GM10266 (cell line): Measurements from ENCODE around the gene CCDC78.

Source experiments
- DNase-seq: peaks from one replicate; pipeline ENCODE4 v3.0.0; 2012; ENCODE audit errors: extremely low spot score
- TF ChIP-seq, protein P1 (sequence below): IDR thresholded peaks from 2 replicates; pipeline ENCODE4 v1.5.1; 2012; ENCODE audit warnings: mild to moderate bottlenecking, low read depth; ENCODE audit not compliant: control insufficient read depth, insufficient read depth; ENCODE audit errors: missing control alignments

Gene CCDC78

GRCh38 chr16:720447-720989 lies 5.7 kb downstream of the CCDC78 start:
- peak; percentile 87 for DNase-seq
- TF ChIP-seq, protein P1, sequence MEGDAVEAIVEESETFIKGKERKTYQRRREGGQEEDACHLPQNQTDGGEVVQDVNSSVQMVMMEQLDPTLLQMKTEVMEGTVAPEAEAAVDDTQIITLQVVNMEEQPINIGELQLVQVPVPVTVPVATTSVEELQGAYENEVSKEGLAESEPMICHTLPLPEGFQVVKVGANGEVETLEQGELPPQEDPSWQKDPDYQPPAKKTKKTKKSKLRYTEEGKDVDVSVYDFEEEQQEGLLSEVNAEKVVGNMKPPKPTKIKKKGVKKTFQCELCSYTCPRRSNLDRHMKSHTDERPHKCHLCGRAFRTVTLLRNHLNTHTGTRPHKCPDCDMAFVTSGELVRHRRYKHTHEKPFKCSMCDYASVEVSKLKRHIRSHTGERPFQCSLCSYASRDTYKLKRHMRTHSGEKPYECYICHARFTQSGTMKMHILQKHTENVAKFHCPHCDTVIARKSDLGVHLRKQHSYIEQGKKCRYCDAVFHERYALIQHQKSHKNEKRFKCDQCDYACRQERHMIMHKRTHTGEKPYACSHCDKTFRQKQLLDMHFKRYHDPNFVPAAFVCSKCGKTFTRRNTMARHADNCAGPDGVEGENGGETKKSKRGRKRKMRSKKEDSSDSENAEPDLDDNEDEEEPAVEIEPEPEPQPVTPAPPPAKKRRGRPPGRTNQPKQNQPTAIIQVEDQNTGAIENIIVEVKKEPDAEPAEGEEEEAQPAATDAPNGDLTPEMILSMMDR: peak; percentile 50

- TF ChIP-seq, protein P1: peak; percentile 37
- DNase-seq: no peak
Observed at GRCh38 chr16:719815-720446, 6.3 kb downstream of the CCDC78 start.

- no peak for DNase-seq
- TF ChIP-seq, protein P1: no peak
Observed at GRCh38 chr16:718922-719321, 7.3 kb downstream of the CCDC78 start.

- no peak for DNase-seq
- TF ChIP-seq, protein P1: no peak
Observed at GRCh38 chr16:718389-718788, 7.9 kb downstream of the CCDC78 start.

DNA sequence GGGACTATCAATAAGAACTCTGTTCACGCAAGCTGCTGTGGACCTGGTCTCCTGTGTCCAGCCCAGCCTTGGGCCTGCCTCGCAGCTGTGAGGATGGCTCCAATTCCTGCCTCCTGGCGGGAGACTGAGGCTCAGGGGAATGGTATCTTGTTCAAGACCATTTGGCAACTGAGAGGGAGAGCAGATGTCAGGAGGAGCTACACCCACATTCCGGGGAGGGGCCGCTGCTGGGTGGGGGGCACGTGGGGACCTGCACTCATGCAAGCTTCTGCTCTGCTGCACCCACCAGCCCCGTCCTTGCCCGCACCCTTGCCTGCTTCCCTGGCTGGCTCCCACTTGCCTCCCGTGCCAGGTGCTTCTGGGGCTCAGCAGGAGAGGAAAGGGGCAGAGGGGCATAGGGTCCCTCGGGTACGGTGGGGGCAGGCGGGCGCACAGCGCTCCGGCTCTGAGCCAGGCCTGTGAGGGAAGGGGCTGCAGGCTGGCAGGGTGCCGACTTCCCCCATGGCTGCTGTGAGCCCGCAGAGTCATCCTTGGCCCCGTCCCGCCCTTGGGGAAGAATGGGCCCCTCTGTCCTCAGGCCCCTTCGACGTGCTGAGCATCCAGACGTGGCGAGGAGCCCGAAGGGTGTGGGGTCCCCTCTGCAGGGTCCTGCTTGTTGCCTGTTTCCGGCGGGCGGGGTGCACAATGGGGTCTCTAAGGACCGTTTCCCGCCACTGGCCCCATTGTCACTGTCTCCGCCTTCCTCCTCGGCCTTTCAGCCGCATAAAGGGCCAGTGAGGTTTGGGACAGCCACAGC lies 8.6 kb downstream of the CCDC78 start:
- DNase-seq: no peak
- TF ChIP-seq, protein P1: no peak

DNA sequence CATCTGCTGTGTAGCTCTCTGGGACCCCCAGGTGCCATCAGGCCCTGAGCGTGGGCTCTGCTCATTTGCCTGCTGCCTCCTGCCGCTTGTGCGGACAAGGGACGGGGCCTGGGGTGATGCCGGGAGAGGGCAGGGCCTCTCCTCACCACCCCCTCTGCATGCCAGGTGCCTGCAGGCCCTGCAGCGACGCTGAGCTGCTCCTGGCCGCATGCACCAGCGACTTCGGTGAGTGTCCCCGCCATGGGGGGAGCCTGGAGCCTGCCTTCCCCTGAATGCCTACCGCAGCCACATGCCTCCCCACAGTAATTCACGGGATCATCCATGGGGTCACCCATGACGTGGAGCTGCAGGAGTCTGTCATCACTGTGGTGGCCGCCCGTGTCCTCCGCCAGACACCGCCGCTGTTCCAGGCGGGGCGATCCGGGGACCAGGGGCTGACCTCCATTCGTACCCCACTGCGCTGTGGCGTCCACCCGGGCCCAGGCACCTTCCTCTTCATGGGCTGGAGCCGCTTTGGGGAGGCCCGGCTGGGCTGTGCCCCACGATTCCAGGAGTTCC lies 9.4 kb downstream of the CCDC78 start:
- DNase-seq: no peak
- TF ChIP-seq, protein P1: no peak

DNA sequence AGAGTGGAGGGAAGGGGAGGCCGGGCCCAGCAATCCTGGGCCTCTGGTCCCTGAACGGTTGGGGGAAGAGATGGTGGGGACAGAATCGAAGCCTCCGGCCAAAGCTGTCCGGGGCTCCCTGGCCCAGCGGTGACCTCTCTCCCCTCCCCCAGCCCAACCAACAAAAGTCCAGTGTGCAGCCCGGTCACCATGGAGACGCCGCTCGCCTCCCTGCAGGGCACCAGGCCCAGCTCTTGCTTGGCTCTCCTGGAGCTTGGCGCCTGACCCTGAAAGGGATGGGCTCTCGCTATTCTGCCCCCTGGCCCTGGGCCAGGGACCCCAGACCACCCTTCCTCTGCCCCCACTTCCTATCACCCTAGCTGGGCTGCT lies 10.1 kb downstream of the CCDC78 start:
- no peak for DNase-seq
- TF ChIP-seq, protein P1: no peak
